22Rv1 (cell line): ENCODE measurements around the gene XDH.

Experiments
- ZFX ChIP-seq: fragments of 450-650 bp; IDR thresholded peaks from 2 replicates; pipeline ENCODE4 v1.6.1; 2017; ENCODE audit warnings: antibody characterized with exemption, borderline replicate concordance
- TF ChIP-seq, protein P1 (sequence below): fragments of 450-650 bp; IDR thresholded peaks from 2 replicates; pipeline ENCODE4 v1.5.1; 2017; ENCODE audit warnings: mild to moderate bottlenecking

- TF ChIP-seq, protein P1, sequence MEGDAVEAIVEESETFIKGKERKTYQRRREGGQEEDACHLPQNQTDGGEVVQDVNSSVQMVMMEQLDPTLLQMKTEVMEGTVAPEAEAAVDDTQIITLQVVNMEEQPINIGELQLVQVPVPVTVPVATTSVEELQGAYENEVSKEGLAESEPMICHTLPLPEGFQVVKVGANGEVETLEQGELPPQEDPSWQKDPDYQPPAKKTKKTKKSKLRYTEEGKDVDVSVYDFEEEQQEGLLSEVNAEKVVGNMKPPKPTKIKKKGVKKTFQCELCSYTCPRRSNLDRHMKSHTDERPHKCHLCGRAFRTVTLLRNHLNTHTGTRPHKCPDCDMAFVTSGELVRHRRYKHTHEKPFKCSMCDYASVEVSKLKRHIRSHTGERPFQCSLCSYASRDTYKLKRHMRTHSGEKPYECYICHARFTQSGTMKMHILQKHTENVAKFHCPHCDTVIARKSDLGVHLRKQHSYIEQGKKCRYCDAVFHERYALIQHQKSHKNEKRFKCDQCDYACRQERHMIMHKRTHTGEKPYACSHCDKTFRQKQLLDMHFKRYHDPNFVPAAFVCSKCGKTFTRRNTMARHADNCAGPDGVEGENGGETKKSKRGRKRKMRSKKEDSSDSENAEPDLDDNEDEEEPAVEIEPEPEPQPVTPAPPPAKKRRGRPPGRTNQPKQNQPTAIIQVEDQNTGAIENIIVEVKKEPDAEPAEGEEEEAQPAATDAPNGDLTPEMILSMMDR, result no peak
- no peak for TF ChIP-seq ZFX
Observed at GRCh38 chr2:31426096-31426495, 11.6 kb upstream of the XDH start.
